WTC11 (cell line): Measurements from ENCODE around the gene CNPY3. TPM values are rescaled to one million over a fixed set of nuclear protein-coding genes. Genes with fewer than 3 reads are reported as not detected.

Experiments
- ARID4B ChIP-seq: sonication (generic); formaldehyde crosslinking; IDR thresholded peaks from 2 replicates; pipeline ENCODE4 v1.8.0; 2023; ENCODE audit warnings: missing genetic modification reagents, mild to moderate bottlenecking, borderline replicate concordance
- ELF4 ChIP-seq: sonication (generic); formaldehyde crosslinking; IDR thresholded peaks from 2 replicates; pipeline ENCODE4 v1.8.1; 2022; ENCODE audit warnings: low read depth, mild to moderate bottlenecking, moderate library complexity, missing genetic modification reagents
- ESRRA ChIP-seq: sonication (generic); formaldehyde crosslinking; IDR thresholded peaks from 2 replicates; pipeline ENCODE4 v1.8.1; 2022; ENCODE audit warnings: mild to moderate bottlenecking, missing genetic modification reagents, borderline replicate concordance
- ETV6 ChIP-seq: sonication (generic); formaldehyde crosslinking; IDR thresholded peaks from 2 replicates; pipeline ENCODE4 v1.8.1; 2022; ENCODE audit warnings: mild to moderate bottlenecking, missing genetic modification reagents
- FOXP4 ChIP-seq: sonication (generic); formaldehyde crosslinking; IDR thresholded peaks from 2 replicates; pipeline ENCODE4 v1.8.0; 2022; ENCODE audit warnings: mild to moderate bottlenecking, missing genetic modification reagents
- GABPB1 ChIP-seq: sonication (generic); formaldehyde crosslinking; IDR thresholded peaks from 2 replicates; pipeline ENCODE4 v1.8.1; 2023; ENCODE audit warnings: mild to moderate bottlenecking, missing genetic modification reagents
- GTF2I ChIP-seq: fragments of 250-450 bp; sonication (Bioruptor Pico); conservative IDR thresholded peaks from 2 replicates; pipeline ENCODE4 v1.4.0; 2021; ENCODE audit warnings: mild to moderate bottlenecking
- HMGXB4 ChIP-seq: sonication (generic); formaldehyde crosslinking; IDR thresholded peaks from 2 replicates; pipeline ENCODE4 v1.8.1; 2023; ENCODE audit warnings: mild to moderate bottlenecking, moderate library complexity, missing genetic modification reagents
- OVOL2 ChIP-seq: fragments of 250-450 bp; sonication (Bioruptor Pico); IDR thresholded peaks from 2 replicates; pipeline ENCODE4 v1.9.0; 2021; ENCODE audit warnings: mild to moderate bottlenecking, borderline replicate concordance
- PRDM15 ChIP-seq: sonication (generic); formaldehyde crosslinking; IDR thresholded peaks from 2 replicates; pipeline ENCODE4 v1.8.0; 2022; ENCODE audit warnings: missing genetic modification reagents
- SMAD4 ChIP-seq: sonication (generic); formaldehyde crosslinking; IDR thresholded peaks from 2 replicates; pipeline ENCODE4 v1.8.0; 2022; ENCODE audit warnings: mild to moderate bottlenecking, missing genetic modification reagents
- SOX15 ChIP-seq: fragments of 250-450 bp; sonication (Bioruptor Pico); IDR thresholded peaks from 2 replicates; pipeline ENCODE4 v1.9.0; 2021; ENCODE audit warnings: mild to moderate bottlenecking
- STAT6 ChIP-seq: sonication (generic); formaldehyde crosslinking; conservative IDR thresholded peaks from 2 replicates; pipeline ENCODE4 v1.8.1; 2023; ENCODE audit warnings: mild to moderate bottlenecking, low read depth, missing genetic modification reagents, moderate library complexity
- ZNF121 ChIP-seq: sonication (generic); formaldehyde crosslinking; IDR thresholded peaks from 2 replicates; pipeline ENCODE4 v1.8.0; 2023; ENCODE audit warnings: missing genetic modification reagents
- total RNA-seq: library from RNA; stranded (reverse); gene quantifications from 3 replicates; pipeline ENCODE4 v1.2.3, GENCODE V29; 2021
- TF ChIP-seq, protein P1 (sequence below): sonication (generic); formaldehyde crosslinking; IDR thresholded peaks from 2 replicates; pipeline ENCODE4 v1.8.1; 2023; ENCODE audit warnings: mild to moderate bottlenecking, missing genetic modification reagents
- TF ChIP-seq, protein P2 (sequence below): sonication (generic); formaldehyde crosslinking; conservative IDR thresholded peaks from 2 replicates; pipeline ENCODE4 v1.8.1; 2022; ENCODE audit warnings: mild to moderate bottlenecking, missing genetic modification reagents
- TF ChIP-seq, protein P3 (sequence below): sonication (generic); formaldehyde crosslinking; IDR thresholded peaks from 2 replicates; pipeline ENCODE4 v1.8.0; 2023; ENCODE audit warnings: mild to moderate bottlenecking, missing genetic modification reagents

The CNPY3 gene
- total RNA-seq, 1 experiment from 2014 or later, result 67.0 TPM

- TF ChIP-seq, protein P1, sequence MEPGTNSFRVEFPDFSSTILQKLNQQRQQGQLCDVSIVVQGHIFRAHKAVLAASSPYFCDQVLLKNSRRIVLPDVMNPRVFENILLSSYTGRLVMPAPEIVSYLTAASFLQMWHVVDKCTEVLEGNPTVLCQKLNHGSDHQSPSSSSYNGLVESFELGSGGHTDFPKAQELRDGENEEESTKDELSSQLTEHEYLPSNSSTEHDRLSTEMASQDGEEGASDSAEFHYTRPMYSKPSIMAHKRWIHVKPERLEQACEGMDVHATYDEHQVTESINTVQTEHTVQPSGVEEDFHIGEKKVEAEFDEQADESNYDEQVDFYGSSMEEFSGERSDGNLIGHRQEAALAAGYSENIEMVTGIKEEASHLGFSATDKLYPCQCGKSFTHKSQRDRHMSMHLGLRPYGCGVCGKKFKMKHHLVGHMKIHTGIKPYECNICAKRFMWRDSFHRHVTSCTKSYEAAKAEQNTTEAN (CRISPR knock-in tag), result peak; percentile 97
- no peak for TF ChIP-seq SMAD4 (CRISPR knock-in tag)
- no peak for TF ChIP-seq ELF4 (CRISPR knock-in tag)
- TF ChIP-seq HMGXB4, result peak; percentile 98
- TF ChIP-seq OVOL2 (CRISPR knock-in tag), result no peak
- TF ChIP-seq ZNF121 (CRISPR knock-in tag), result no peak
- TF ChIP-seq, protein P2, sequence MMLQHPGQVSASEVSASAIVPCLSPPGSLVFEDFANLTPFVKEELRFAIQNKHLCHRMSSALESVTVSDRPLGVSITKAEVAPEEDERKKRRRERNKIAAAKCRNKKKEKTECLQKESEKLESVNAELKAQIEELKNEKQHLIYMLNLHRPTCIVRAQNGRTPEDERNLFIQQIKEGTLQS (CRISPR knock-in tag), result no peak
- TF ChIP-seq, protein P3, sequence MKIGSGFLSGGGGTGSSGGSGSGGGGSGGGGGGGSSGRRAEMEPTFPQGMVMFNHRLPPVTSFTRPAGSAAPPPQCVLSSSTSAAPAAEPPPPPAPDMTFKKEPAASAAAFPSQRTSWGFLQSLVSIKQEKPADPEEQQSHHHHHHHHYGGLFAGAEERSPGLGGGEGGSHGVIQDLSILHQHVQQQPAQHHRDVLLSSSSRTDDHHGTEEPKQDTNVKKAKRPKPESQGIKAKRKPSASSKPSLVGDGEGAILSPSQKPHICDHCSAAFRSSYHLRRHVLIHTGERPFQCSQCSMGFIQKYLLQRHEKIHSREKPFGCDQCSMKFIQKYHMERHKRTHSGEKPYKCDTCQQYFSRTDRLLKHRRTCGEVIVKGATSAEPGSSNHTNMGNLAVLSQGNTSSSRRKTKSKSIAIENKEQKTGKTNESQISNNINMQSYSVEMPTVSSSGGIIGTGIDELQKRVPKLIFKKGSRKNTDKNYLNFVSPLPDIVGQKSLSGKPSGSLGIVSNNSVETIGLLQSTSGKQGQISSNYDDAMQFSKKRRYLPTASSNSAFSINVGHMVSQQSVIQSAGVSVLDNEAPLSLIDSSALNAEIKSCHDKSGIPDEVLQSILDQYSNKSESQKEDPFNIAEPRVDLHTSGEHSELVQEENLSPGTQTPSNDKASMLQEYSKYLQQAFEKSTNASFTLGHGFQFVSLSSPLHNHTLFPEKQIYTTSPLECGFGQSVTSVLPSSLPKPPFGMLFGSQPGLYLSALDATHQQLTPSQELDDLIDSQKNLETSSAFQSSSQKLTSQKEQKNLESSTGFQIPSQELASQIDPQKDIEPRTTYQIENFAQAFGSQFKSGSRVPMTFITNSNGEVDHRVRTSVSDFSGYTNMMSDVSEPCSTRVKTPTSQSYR (CRISPR knock-in tag), result peak; percentile 87
- peak; percentile 54; the same call in 1 of the 2 replicates for TF ChIP-seq STAT6 (CRISPR knock-in tag)
- 0 out of 2 replicates have a peak, but pooled peaks have one; percentile 5 for TF ChIP-seq GTF2I (CRISPR knock-in tag)
- peak; percentile 90 for TF ChIP-seq ARID4B (CRISPR knock-in tag)
- TF ChIP-seq ETV6 (CRISPR knock-in tag), result peak; percentile 89
- peak; percentile 94; the same call in 1 of the 2 replicates for TF ChIP-seq ESRRA (CRISPR knock-in tag)
- no peak for TF ChIP-seq SOX15 (CRISPR knock-in tag)
- peak; percentile 55; the same call in 1 of the 2 replicates for TF ChIP-seq PRDM15 (CRISPR knock-in tag)
- TF ChIP-seq FOXP4 (CRISPR knock-in tag), result peak; percentile 89
- TF ChIP-seq GABPB1 (CRISPR knock-in tag), result peak; percentile 86
Measured at GRCh38 chr6:42890311-42891198, 38.7 kb upstream of the CNPY3 start (continued).
